Upper lobe of left lung (tissue), 4 donors: ENCODE measurements around the gene OR52B2.

Source experiments
- POLR2A ChIP-seq, 4 donors: fragments of 450-650 bp; IDR thresholded peaks; one replicate each; pipeline ENCODE4 v1.5.1; 2016 to 2017; ENCODE audit warnings: antibody characterized with exemption in 4 of 4, mild to moderate bottlenecking in 2 of 4
- POLR2AphosphoS5 ChIP-seq, 2 donors: sonication (generic); formaldehyde crosslinking; IDR thresholded peaks; one replicate each; pipeline ENCODE4 v1.5.1; 2017; ENCODE audit warnings: antibody characterized with exemption in 2 of 2
- TF ChIP-seq, protein P1 (sequence below), 6 experiments: fragments of 450-650 bp in 4 of 6; fragments of 200-600 bp in 2 of 6; sonication (generic) in 2 of 6; IDR thresholded peaks; one replicate each; pipeline ENCODE4 v1.5.1; 2016 to 2019; ENCODE audit warnings: antibody characterized with exemption in 6 of 6

DNA sequence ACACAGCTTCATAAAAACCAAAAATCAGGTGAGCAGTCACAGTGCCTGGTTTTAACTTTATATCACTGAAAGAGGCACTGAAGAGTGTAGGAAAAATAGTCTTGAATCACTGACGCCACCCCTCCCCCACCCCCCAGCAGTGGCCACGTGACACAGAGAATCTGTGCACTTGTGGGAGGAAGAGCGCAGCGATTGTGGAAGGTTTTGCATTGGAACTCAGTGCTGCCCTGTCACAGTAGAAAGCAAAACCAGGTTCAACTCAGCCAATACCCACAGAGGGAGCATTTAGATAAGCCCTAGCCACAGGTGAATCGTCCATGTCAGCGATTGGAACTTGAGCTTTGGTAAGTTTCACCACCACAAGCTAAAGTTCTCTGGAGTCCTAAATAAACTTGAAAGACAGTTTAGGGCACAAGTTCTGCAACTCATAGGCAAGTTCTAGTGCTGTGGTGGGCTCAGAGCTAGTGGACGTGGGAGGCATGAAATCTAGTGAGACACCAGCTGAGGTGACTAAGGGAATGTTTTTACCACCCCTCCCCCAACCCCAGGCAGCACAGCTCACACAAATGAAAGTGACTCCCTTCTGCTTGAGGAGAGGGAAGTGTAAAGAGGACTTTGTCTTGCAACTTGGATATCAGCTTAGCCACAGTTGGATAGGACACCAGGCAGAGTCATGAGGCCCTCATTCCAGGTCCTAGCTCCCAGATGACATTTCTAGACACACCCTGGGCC, 13.3 kb downstream of the OR52B2 start:
- TF ChIP-seq, protein P1, sequence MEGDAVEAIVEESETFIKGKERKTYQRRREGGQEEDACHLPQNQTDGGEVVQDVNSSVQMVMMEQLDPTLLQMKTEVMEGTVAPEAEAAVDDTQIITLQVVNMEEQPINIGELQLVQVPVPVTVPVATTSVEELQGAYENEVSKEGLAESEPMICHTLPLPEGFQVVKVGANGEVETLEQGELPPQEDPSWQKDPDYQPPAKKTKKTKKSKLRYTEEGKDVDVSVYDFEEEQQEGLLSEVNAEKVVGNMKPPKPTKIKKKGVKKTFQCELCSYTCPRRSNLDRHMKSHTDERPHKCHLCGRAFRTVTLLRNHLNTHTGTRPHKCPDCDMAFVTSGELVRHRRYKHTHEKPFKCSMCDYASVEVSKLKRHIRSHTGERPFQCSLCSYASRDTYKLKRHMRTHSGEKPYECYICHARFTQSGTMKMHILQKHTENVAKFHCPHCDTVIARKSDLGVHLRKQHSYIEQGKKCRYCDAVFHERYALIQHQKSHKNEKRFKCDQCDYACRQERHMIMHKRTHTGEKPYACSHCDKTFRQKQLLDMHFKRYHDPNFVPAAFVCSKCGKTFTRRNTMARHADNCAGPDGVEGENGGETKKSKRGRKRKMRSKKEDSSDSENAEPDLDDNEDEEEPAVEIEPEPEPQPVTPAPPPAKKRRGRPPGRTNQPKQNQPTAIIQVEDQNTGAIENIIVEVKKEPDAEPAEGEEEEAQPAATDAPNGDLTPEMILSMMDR (IDR thresholded peaks at IDR 0.05), result no peak
- TF ChIP-seq POLR2A (IDR thresholded peaks at IDR 0.05) (no peak), POLR2AphosphoS5 (IDR thresholded peaks at IDR 0.05) (no peak)
